Activated T-cell treated with anti-CD3 and anti-CD28 coated beads, Interleukin-2, amount 50 U/mL, for 72 hours (primary cell): ENCODE data around the gene AURKB. TPM values are rescaled to one million over a fixed set of nuclear protein-coding genes. Genes with fewer than 3 reads are reported as not detected.
"Not testable (repeated sequence)": the region's sequence is repeated elsewhere in the genome, so short reads cannot be mapped to it uniquely, and the experiment has no call there.

Experiments
- ATAC-seq, 2 donors: fragments of 150-1000 bp; cut with Tn5 transposase; replicated peaks in 1 of 2; 2 replicates each; pipeline ENCODE4 v1.10.0; 2021; ENCODE audit warnings: moderate library complexity in 2 of 2, mild to moderate bottlenecking in 1 of 2
- DNase-seq, 2 donors: peaks; one replicate each; pipeline ENCODE4 v3.0.0; 2021 to 2022; ENCODE audit warnings: mixed read lengths in 1 of 2
- H3K27ac Mint-ChIP-seq: one replicate; pipeline ENCODE4 v1.8.0; 2022; ENCODE audit warnings: mild to moderate bottlenecking, moderate library complexity, mixed read lengths
- H3K27me3 Mint-ChIP-seq: one replicate; pipeline ENCODE4 v1.8.0; 2022; ENCODE audit warnings: low read depth, mixed read lengths
- H3K36me3 Mint-ChIP-seq, 2 donors: one replicate each; pipeline ENCODE4 v1.8.0; 2022; ENCODE audit warnings: mixed read lengths in 2 of 2, mild to moderate bottlenecking in 1 of 2; ENCODE audit not compliant: insufficient read depth in 2 of 2
- H3K4me1 Mint-ChIP-seq: one replicate; pipeline ENCODE4 v1.8.0; 2022; ENCODE audit warnings: low read depth, mixed read lengths
- H3K4me3 Mint-ChIP-seq, 2 donors: one replicate each; pipeline ENCODE4 v1.8.0; 2022; ENCODE audit warnings: mild to moderate bottlenecking in 2 of 2, mixed read lengths in 2 of 2, moderate library complexity in 2 of 2
- H3K9me3 Mint-ChIP-seq, 2 donors: one replicate each; pipeline ENCODE4 v1.8.0; 2022; ENCODE audit warnings: mixed read lengths in 2 of 2
- total RNA-seq, 2 donors: library from RNA; stranded (reverse); gene quantifications; one replicate each; pipeline ENCODE4 v1.2.3, GENCODE V29; 2022

The AURKB gene
- total RNA-seq, 2 donors from 2014 or later = 146 to 167 TPM

DNA sequence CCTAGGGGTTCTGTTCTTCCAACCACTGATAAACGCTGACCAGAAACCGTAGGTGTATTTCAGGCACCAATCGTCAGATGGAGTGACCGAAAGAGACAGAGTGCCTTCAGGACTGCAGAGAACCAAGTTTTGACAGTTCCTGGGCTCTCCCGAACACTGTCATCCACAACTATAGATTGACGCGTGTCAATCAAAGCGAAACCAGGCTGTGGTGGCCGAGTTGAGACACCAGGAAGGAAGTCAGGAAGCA, 11.9 kb upstream of the AURKB start:
- no peaks in the 10 kb centered on the region for H3K27me3 Mint-ChIP-seq
- peaks cover 49% of the 10 kb centered on the region for H3K4me1 Mint-ChIP-seq
- peak overlapping the region; percentile 99 for H3K27ac Mint-ChIP-seq
- H3K36me3 Mint-ChIP-seq = peaks cover 2 to 16% of the 10 kb centered on the region in 2 donors
- H3K4me3 Mint-ChIP-seq = peak overlapping the region; percentile 94
- DNase-seq = peak; percentile 80 to 82
- ATAC-seq = peak; percentile 52 to 61
- no peaks in the 10 kb centered on the region for H3K9me3 Mint-ChIP-seq

DNA sequence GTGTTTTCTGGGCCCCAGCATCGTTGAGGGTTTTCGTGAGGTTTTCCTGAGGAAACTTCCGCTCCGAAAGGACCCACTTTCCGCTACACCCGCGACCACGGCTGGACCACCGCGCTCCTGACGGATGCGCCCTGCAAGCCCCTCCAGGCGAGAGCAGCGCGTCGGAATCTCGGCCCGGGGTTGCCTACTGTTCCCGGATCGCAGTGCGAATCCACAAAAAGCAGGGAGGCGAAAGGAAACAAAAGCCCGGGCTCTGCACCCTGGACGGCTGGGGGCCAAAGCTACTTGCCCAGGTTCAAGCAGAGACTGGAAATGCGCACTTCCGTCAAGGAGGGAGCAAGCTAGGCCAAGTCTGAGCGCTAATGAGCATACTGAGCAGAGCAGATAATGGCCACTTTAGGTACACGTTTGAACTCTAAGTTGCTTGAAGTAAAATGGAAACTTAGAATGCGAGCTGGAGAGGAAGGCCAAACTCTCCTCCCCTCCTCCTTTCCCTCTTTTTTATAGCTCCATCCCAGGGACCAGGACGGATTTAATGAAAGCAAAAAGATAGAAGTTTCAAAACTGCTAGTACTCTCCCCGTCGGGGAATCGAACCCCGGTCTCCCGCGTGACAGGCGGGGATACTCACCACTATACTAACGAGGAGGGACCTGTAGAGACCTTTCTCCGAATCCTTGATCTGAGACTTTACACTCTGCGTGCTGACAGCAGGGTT, 11.4 kb upstream of the AURKB start:
- Mint-ChIP-seq H3K9me3 (no peaks in the 10 kb centered on the region), H3K36me3 (peaks cover 0 to 13% of the 10 kb centered on the region in 2 donors), H3K27me3 (no peaks in the 10 kb centered on the region), H3K27ac (peak overlapping the region; percentile 99), H3K4me1 (peaks cover 44% of the 10 kb centered on the region), H3K4me3 (peak overlapping the region; percentile 94)
- peak; percentile 89 to 92 for DNase-seq
- peak; percentile 60 to 66 for ATAC-seq

GRCh38 chr17:8220783-8221662, 10.6 kb upstream of the AURKB start:
- ATAC-seq (peak; percentile 18 to 19), DNase-seq (peak; percentile 84 to 91)
- Mint-ChIP-seq H3K4me3 (peak overlapping the region; percentile 94), H3K36me3 (peaks cover 0 to 13% of the 10 kb centered on the region in 2 donors), H3K9me3 (no peaks in the 10 kb centered on the region), H3K27me3 (no peaks in the 10 kb centered on the region), H3K27ac (peak overlapping the region; percentile 99), H3K4me1 (peaks cover 36% of the 10 kb centered on the region)

DNA sequence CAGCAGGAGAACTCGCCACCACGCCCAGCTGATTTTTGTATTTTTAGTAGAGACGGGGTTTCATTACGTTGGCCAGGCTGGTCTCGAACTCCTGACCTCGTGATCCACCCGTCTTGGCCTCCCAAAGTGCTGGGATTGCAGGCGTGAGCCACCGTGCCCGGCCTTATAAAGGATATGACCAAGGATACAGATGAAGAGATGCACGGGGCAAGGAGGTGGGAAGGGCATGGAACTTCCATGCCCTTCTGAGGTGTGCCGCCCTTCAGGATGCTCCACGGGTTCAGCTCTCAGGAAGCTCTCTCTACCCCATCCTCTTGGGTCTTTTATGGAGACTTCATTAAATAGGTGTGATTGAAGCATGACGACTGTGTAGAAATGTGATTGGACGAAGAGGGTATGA, 3.6 kb upstream of the AURKB start:
- H3K4me1 Mint-ChIP-seq = peaks cover 14% of the 10 kb centered on the region
- not testable (repeated sequence) for H3K9me3 Mint-ChIP-seq, H3K36me3 Mint-ChIP-seq, ATAC-seq, DNase-seq, H3K27ac Mint-ChIP-seq, H3K4me3 Mint-ChIP-seq, H3K27me3 Mint-ChIP-seq

DNA sequence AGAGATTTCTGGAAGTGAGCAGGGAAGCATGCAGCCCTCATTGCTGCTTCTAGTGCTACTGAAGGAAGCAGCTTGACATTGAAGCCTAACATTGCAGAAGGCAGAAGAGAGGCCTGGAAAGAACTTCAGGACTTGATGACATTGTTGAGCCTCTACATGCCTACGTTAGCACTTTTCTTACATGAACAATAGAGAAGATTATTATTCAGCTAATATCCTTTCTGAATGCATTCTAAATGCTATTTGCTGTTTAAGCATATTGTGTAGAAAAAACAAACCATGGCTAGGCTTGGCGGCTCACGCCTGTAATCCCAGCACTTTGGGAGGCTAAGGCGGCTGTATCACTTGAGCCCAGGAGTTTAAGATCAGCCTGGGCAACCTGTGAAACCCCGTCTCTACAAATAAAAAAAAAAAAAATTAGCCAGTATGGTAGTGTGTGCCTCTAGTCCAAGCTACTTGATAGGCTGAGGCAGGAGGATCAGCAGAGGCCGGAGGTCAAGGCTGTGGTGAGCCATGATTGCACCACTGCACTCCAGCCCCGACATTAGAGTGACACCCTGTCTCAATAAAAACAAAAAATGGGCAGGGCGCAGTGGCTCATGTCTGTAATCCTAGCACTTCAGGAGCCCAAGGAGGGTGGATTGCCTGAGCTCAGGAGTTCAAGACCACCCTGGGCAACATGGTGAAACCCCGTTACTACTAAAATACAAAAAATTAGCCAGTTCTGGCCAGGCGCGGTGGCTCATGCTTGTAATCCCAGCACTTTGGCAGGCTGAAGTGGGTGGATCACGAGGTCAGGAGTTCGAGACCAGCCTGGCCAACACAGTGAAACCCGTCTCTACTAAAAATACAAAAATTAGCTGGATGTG, 2.2 kb upstream of the AURKB start:
- peaks cover 19% of the 10 kb centered on the region for H3K4me1 Mint-ChIP-seq
- H3K36me3 Mint-ChIP-seq = peaks cover 4 to 11% of the 10 kb centered on the region in 2 donors
- H3K9me3 Mint-ChIP-seq = no peaks in the 10 kb centered on the region
- H3K27me3 Mint-ChIP-seq = no peaks in the 10 kb centered on the region
- H3K4me3 Mint-ChIP-seq = no peak overlapping the region
- no peak overlapping the region for H3K27ac Mint-ChIP-seq
- ATAC-seq (no peak), DNase-seq (no peak)

- peaks cover 6 to 23% of the 10 kb centered on the region in 2 donors for H3K36me3 Mint-ChIP-seq
- no peak for DNase-seq
- peak overlapping the region; percentile 74 for H3K27ac Mint-ChIP-seq
- peak overlapping the region; percentile 89 to 93 for H3K4me3 Mint-ChIP-seq
- no peaks in the 10 kb centered on the region for H3K27me3 Mint-ChIP-seq
- ATAC-seq = peak in 1 of 2 donors; percentile 22
- peaks cover 25% of the 10 kb centered on the region for H3K4me1 Mint-ChIP-seq
- no peaks in the 10 kb centered on the region for H3K9me3 Mint-ChIP-seq
Observed at GRCh38 chr17:8210761-8211458, 535 bp upstream of the AURKB start.

DNA sequence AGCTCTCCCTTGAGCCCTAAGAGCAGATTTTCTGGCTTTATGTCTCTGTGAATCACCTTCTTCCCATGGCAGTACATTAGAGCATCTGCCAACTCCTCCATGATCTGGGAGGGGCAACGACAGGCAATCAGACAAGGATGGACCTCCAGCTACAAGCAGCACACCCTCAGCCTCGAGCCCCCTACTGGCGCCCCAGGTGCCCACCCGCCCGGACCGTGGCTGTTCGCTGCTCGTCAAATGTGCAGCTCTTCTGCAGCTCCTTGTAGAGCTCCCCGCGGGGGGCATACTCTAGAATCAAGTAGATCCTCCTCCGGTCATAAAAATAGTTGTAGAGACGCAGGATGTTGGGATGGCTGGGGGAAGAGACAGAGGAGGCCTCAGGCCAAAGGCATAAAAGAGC, 3.8 kb downstream of the AURKB start:
- Mint-ChIP-seq H3K4me3 (no peak overlapping the region), H3K36me3 (peaks cover 9 to 33% of the 10 kb centered on the region in 2 donors), H3K4me1 (peaks cover 24% of the 10 kb centered on the region), H3K27ac (no peak overlapping the region), H3K9me3 (no peaks in the 10 kb centered on the region), H3K27me3 (no peaks in the 10 kb centered on the region)
- ATAC-seq = no peak
- no peak for DNase-seq

DNA sequence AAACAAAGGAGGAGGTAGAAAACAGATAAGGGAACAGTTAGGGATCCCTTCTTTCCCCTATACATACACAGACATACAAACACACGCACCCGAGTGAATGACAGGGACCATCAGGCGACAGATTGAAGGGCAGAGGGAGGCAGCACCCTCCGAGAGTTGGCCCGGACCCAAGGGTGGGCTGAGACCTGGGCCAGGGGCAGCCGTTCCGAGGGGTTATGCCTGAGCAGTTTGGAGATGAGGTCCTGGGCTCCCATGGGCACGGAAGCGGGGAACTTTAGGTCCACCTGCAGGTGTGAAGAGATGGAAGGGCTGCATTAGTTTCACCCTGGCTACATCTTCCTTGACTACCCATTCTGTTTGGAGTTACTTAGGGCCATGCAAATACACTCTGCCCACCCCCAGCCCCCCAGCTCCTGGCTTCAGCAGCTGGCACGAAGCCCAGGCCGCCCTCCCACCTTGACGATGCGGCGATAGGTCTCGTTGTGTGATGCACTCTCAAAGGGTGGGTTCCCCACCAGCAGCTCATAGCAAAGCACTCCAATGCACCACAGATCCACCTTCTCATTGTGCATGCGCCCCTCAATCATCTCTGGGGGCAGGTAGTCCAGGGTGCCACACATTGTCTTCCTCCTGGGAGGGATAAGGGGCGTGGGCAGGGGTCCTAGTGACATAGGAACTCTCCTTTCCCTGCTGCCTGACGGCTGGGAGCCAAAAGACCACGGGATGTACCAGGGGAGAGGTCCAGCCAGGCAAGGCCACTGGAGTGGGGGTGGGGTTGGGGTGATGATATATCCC, 5.4 kb downstream of the AURKB start:
- no peaks in the 10 kb centered on the region for H3K27me3 Mint-ChIP-seq
- peaks cover 25% of the 10 kb centered on the region for H3K4me1 Mint-ChIP-seq
- H3K9me3 Mint-ChIP-seq = no peaks in the 10 kb centered on the region
- no peak for DNase-seq
- peaks cover 9 to 30% of the 10 kb centered on the region in 2 donors for H3K36me3 Mint-ChIP-seq
- no peak for ATAC-seq
- H3K4me3 Mint-ChIP-seq = peak overlapping the region in 1 of 2 donors; percentile 35
- no peak overlapping the region for H3K27ac Mint-ChIP-seq

- Mint-ChIP-seq H3K4me3 (no peak overlapping the region), H3K9me3 (no peaks in the 10 kb centered on the region), H3K36me3 (no peaks in the 10 kb centered on the region), H3K4me1 (peaks cover 22% of the 10 kb centered on the region), H3K27ac (no peak overlapping the region), H3K27me3 (no peaks in the 10 kb centered on the region)
- DNase-seq (peak; percentile 74 to 78), ATAC-seq (peak; percentile 33 to 44)
Observed at GRCh38 chr17:8192070-8192815, 18.1 kb downstream of the AURKB start.

- no peaks in the 10 kb centered on the region for H3K9me3 Mint-ChIP-seq
- no peaks in the 10 kb centered on the region for H3K36me3 Mint-ChIP-seq
- peak overlapping the region; percentile 82 for H3K27ac Mint-ChIP-seq
- H3K27me3 Mint-ChIP-seq = no peaks in the 10 kb centered on the region
- no peak overlapping the region for H3K4me3 Mint-ChIP-seq
- peaks cover 11% of the 10 kb centered on the region for H3K4me1 Mint-ChIP-seq
- DNase-seq (no peak), ATAC-seq (no peak)
Observed at GRCh38 chr17:8190506-8190905, 19.9 kb downstream of the AURKB start.

DNA sequence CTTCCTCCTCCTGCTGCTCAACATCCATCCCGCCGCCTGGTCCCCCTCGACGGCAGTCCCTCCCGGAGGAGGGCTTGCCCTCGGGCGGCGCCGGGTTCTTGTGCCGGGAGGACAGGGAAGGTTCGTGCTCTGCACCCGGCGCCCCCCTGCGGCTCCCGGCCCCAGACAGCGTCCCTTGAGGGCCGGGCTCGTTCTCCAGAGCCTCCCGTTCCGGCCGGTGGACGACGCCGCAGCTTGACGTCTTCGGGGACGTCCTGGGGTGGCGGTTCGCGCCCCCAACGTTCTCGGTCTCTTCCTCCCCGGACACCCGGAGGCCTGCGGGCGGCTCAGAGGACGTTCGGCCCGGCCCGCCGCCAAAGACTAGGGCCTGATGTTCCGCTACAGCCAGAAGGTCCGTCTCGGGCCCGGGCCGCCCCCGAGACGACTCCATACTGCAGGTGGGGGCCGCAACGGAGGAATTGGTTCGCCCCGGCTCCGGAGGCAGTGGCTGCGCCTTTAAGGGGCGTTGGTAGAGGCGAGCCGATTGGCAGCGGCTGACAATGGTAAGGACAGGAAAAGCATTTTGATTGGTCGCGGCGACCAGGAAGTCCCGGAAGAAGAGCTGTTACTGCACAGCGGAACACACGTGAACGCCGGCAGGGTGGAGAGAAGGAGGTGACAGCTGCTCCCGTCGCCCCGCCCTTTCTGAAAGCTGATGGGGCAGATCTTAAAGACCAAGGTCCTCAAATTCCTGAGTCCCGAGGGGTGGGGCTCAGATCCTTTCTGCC, 20.5 kb downstream of the AURKB start, which contains the start of gene BORCS6:
Gene BORCS6 (minus strand): TSS at position 470 of the 767 bp plus-strand sequence. CDS start 40 bp downstream, at position 430.
- Mint-ChIP-seq H3K36me3 (no peaks in the 10 kb centered on the region), H3K9me3 (no peaks in the 10 kb centered on the region), H3K4me1 (peaks cover 12% of the 10 kb centered on the region), H3K27me3 (no peaks in the 10 kb centered on the region), H3K27ac (peak within 1 kb of the TSS; percentile 82), H3K4me3 (no peak within 1 kb of the TSS)
- ATAC-seq (peak; percentile 66), DNase-seq (peak; percentile 93 to 97)
